Smooth muscle cell (in vitro differentiated cells): ENCODE data around the gene RFX1. TPM values are rescaled to one million over a fixed set of nuclear protein-coding genes. Genes with fewer than 3 reads are reported as not detected.
"Not testable (repeated sequence)": the region's sequence is repeated elsewhere in the genome, so short reads cannot be mapped to it uniquely, and the experiment has no call there.

ENCODE experiments used
- DNase-seq: peaks from one replicate; lab custom pipeline; 2025; ENCODE audit not compliant: unreplicated experiment; lab: John Stamatoyannopoulos, UW
- H2AFZ ChIP-seq: fragments of 200-600 bp; sonication (generic); 2 replicates; pipeline ENCODE4 v1.6.0; 2016; ENCODE audit warnings: antibody characterized with exemption, low read depth, mild to moderate bottlenecking
- H3F3A ChIP-seq: fragments of 200-600 bp; sonication (generic); 2 replicates; pipeline ENCODE4 v1.6.0; 2017; ENCODE audit warnings: antibody characterized with exemption, low read depth
- H3K27ac ChIP-seq: fragments of 200-600 bp; sonication (generic); 2 replicates; pipeline ENCODE4 v1.5.1; 2016; ENCODE audit warnings: low read depth, mild to moderate bottlenecking
- H3K27me3 ChIP-seq: fragments of 200-600 bp; sonication (generic); 2 replicates; pipeline ENCODE4 v1.6.1; 2016; ENCODE audit warnings: low read depth, mild to moderate bottlenecking
- H3K36me3 ChIP-seq: fragments of 200-600 bp; sonication (generic); 2 replicates; pipeline ENCODE4 v1.5.1; 2016; ENCODE audit warnings: low read depth
- H3K4me1 ChIP-seq: fragments of 200-600 bp; sonication (generic); 2 replicates; pipeline ENCODE4 v1.5.1; 2016; ENCODE audit warnings: low read depth
- H3K4me2 ChIP-seq: fragments of 200-600 bp; sonication (generic); 2 replicates; pipeline ENCODE4 v1.6.0; 2016; ENCODE audit warnings: mild to moderate bottlenecking
- H3K4me3 ChIP-seq: fragments of 200-600 bp; sonication (generic); 2 replicates; pipeline ENCODE4 v1.5.1; 2016; ENCODE audit warnings: mild to moderate bottlenecking
- H3K79me2 ChIP-seq: fragments of 200-600 bp; sonication (generic); 2 replicates; pipeline ENCODE4 v1.6.0; 2016; ENCODE audit warnings: low read depth, mild to moderate bottlenecking
- H3K9ac ChIP-seq: fragments of 200-600 bp; sonication (generic); 2 replicates; pipeline ENCODE4 v1.6.0; 2016; ENCODE audit warnings: low read depth
- H3K9me3 ChIP-seq: fragments of 200-600 bp; sonication (generic); replicated peaks from 2 replicates; pipeline ENCODE4 v1.5.1; 2016; ENCODE audit warnings: low read depth
- H4K20me1 ChIP-seq: fragments of 200-600 bp; sonication (generic); 2 replicates; pipeline ENCODE4 v1.6.0; 2016; ENCODE audit warnings: low read depth
- CTCF ChIP-seq: fragments of 200-600 bp; sonication (generic); IDR thresholded peaks from 2 replicates; pipeline ENCODE4 v1.5.1; 2017; ENCODE audit warnings: borderline replicate concordance, mild to moderate bottlenecking, antibody characterized with exemption; ENCODE audit not compliant: insufficient read depth, poor library complexity, severe bottlenecking
- WGBS: methylation state at CpG from one replicate; pipeline ENCODE4 v1.1.7; 2016; ENCODE audit warnings: low lambda C conversion rate; 5-methylcytosine and 5-hydroxymethylcytosine counted together
- polyA plus RNA-seq: library from polyadenylated mRNA; unstranded; fragments of >200 nt; fragmentation: Nextera tagmentation; extraction: Ambion mirVana; gene quantifications from 2 replicates; pipeline ENCODE4 v1.2.1, GENCODE V29; 2016
- total RNA-seq: library from RNA; depleted of rRNA; stranded (reverse); fragments of >200 nt; gene quantifications from 2 replicates; pipeline ENCODE4 v1.2.3, GENCODE V29; 2014

The RFX1 gene
- total and polyA plus RNA-seq, 2 experiments from 2014 or later: 2.2 TPM

GRCh38 chr19:13974073-13974472 lies 32.0 kb downstream of the RFX1 start:
- Histone ChIP-seq H3K9me3 (no peaks in the 10 kb centered on the region), H2AFZ (no peak overlapping the region), H3K27me3 (no peaks in the 10 kb centered on the region), H3K4me2 (no peak overlapping the region), H3K27ac (no peak overlapping the region), H3K4me3 (no peak overlapping the region), H4K20me1 (no peaks in the 10 kb centered on the region), H3F3A (no peaks in the 10 kb centered on the region), H3K79me2 (no peaks in the 10 kb centered on the region), H3K9ac (no peak overlapping the region), H3K4me1 (peaks cover under 1% of the 10 kb centered on the region), H3K36me3 (no peaks in the 10 kb centered on the region)
- 52% methylated on average over 12 of the region's 12 CpGs for WGBS
- no peak for DNase-seq
- TF ChIP-seq CTCF: no peak

- DNase-seq, H3F3A ChIP-seq, H3K4me3 ChIP-seq, H4K20me1 ChIP-seq, H3K27me3 ChIP-seq, H3K9ac ChIP-seq, H3K9me3 ChIP-seq, H3K27ac ChIP-seq, H2AFZ ChIP-seq, H3K4me2 ChIP-seq, H3K79me2 ChIP-seq, H3K36me3 ChIP-seq, H3K4me1 ChIP-seq: not testable (repeated sequence)
- WGBS: 97% methylated on average over 3 of the region's 3 CpGs
Measured at GRCh38 chr19:13973479-13973878, 32.6 kb downstream of the RFX1 start.

- Histone ChIP-seq H3K4me1 (no peaks in the 10 kb centered on the region), H3K4me2 (no peak overlapping the region), H3K9me3 (no peaks in the 10 kb centered on the region), H3K9ac (no peak overlapping the region), H3K27me3 (no peaks in the 10 kb centered on the region), H3K4me3 (no peak overlapping the region), H4K20me1 (no peaks in the 10 kb centered on the region), H3F3A (no peaks in the 10 kb centered on the region), H3K27ac (no peak overlapping the region), H2AFZ (no peak overlapping the region), H3K36me3 (no peaks in the 10 kb centered on the region), H3K79me2 (no peaks in the 10 kb centered on the region)
- DNase-seq: no peak
- WGBS: 98% methylated on average over 36 of the region's 37 CpGs
- no peak for TF ChIP-seq CTCF
Measured at GRCh38 chr19:13972368-13973155, 33.6 kb downstream of the RFX1 start.

GRCh38 chr19:13971868-13972267 lies 34.3 kb downstream of the RFX1 start:
- not testable (repeated sequence) for DNase-seq, H2AFZ ChIP-seq, H3K27me3 ChIP-seq, H3K4me1 ChIP-seq, H3K4me3 ChIP-seq, H3K79me2 ChIP-seq, H3K27ac ChIP-seq, H3K9ac ChIP-seq, H3F3A ChIP-seq, H3K36me3 ChIP-seq, H4K20me1 ChIP-seq, H3K4me2 ChIP-seq, H3K9me3 ChIP-seq
- 96% methylated on average over 15 of the region's 15 CpGs for WGBS
